HepG2 (cell line): ENCODE measurements around the gene PDE9A. TPM values are rescaled to one million over a fixed set of nuclear protein-coding genes. Genes with fewer than 3 reads are reported as not detected.

ENCODE experiments used
- ATAC-seq: fragments of 200-7000 bp; cut with Tn5 transposase; 3 replicates; pipeline ENCODE4 v1.9.1; 2020; ENCODE audit warnings: mild to moderate bottlenecking, moderate library complexity
- BruUV-seq: library from RNA; stranded (reverse); fragments of 400-500 nt; replicated peaks from 2 replicates; lab custom pipeline; 2021; lab: Mats Ljungman, UMichigan
- CTCF ChIA-PET: fragments of 300-600 bp; formaldehyde crosslinking; extraction: SDS; loops from one replicate; lab custom pipeline; 2021; ENCODE audit warnings: low total read pairs, inconsistent platforms, low intra/inter-chr PET ratio; lab: Yijun Ruan, JAX
- POLR2A ChIA-PET: fragments of 350-600 bp; sonication (Branson Sonifier 250); formaldehyde crosslinking; loops from one replicate; lab custom pipeline; 2020; ENCODE audit warnings: antibody characterized with exemption, inconsistent platforms; lab: Yijun Ruan, JAX
- DNase-seq: peaks from one replicate; pipeline ENCODE4 v3.0.0-alpha.2; 2015; ENCODE audit warnings: low spot score
- FAIRE-seq: peaks from 3 replicates; lab custom pipeline; 2011; peaks lifted over from hg19 to GRCh38; lab: Jason Lieb, UNC
- H2AFZ ChIP-seq: one replicate; pipeline ENCODE4 v1.6.1; 2011; ENCODE audit warnings: low read length, inconsistent platforms
- H3K27ac ChIP-seq: fragments of 300-600 bp; 3 replicates; pipeline ENCODE4 v1.8.0; 2011; ENCODE audit warnings: mixed run types, mild to moderate bottlenecking, mixed read lengths, low read length, inconsistent platforms; ENCODE audit not compliant: insufficient read depth; ENCODE audit errors: extremely low read length
- H3K27me3 ChIP-seq, 2 experiments: fragments of 200-600 bp in 1 of 2; 2 replicates in 1 of 2; 3 replicates in 1 of 2; pipeline versions ENCODE4 v1.6.0 to v1.8.0; 2011; ENCODE audit warnings: low read length in 2 of 2, mild to moderate bottlenecking in 2 of 2, moderate library complexity in 2 of 2, inconsistent platforms in 1 of 2; ENCODE audit not compliant: insufficient read depth in 2 of 2, control insufficient read depth in 1 of 2
- H3K36me3 ChIP-seq, 2 experiments: fragments of 200-600 bp in 1 of 2; replicated peaks in 1 of 2; 2 replicates in 1 of 2; 3 replicates in 1 of 2; pipeline versions ENCODE4 v1.5.1 to v1.8.0; 2011; ENCODE audit warnings: low read length in 2 of 2, inconsistent platforms in 1 of 2; ENCODE audit not compliant: insufficient read depth in 2 of 2, control insufficient read depth in 1 of 2
- H3K4me1 ChIP-seq: 2 replicates; pipeline ENCODE4 v1.5.1; 2012; ENCODE audit warnings: low read length, inconsistent platforms; ENCODE audit not compliant: insufficient read depth
- H3K4me2 ChIP-seq: 2 replicates; pipeline ENCODE4 v1.6.0; 2011; ENCODE audit warnings: low read depth, low read length, inconsistent platforms
- H3K4me3 ChIP-seq, 3 experiments: fragments of 200-600 bp in 1 of 3; sonication (generic), shearing (Covaris generic) in 1 of 3; replicated peaks in 1 of 3; 2 replicates each; pipeline ENCODE4 v1.5.1; 2011 to 2016; ENCODE audit warnings: low read length in 3 of 3, inconsistent platforms in 2 of 3, low read depth in 2 of 3, mild to moderate bottlenecking in 2 of 3, control low read depth in 1 of 3, mixed read lengths in 1 of 3; ENCODE audit not compliant: insufficient read depth in 1 of 3
- H3K79me2 ChIP-seq: one replicate; pipeline ENCODE4 v1.6.1; 2011; ENCODE audit warnings: low read length, inconsistent platforms; ENCODE audit not compliant: insufficient read depth
- H3K9ac ChIP-seq: 2 replicates; pipeline ENCODE4 v1.6.0; 2011; ENCODE audit warnings: mild to moderate bottlenecking, low read depth, low read length, inconsistent platforms; ENCODE audit not compliant: insufficient read depth
- H3K9me3 ChIP-seq: 2 replicates; pipeline ENCODE4 v1.5.1; 2012; ENCODE audit warnings: mild to moderate bottlenecking, low read length
- H4K20me1 ChIP-seq: 2 replicates; pipeline ENCODE4 v1.6.0; 2011; ENCODE audit warnings: inconsistent platforms, mild to moderate bottlenecking, low read length, moderate library complexity; ENCODE audit not compliant: insufficient read depth
- ARID2 ChIP-seq: sonication (generic); formaldehyde crosslinking; IDR thresholded peaks from 2 replicates; pipeline ENCODE4 v1.8.1; 2022; ENCODE audit warnings: mild to moderate bottlenecking, missing genetic modification reagents, borderline replicate concordance
- FOXA1 ChIP-seq, 2 experiments: fragments of 450-650 bp in 1 of 2; sonication (generic) in 1 of 2; formaldehyde crosslinking in 1 of 2; IDR thresholded peaks; 2 replicates each; pipeline versions ENCODE4 v1.4.0 to v1.6.1; 2016 to 2020; ENCODE audit warnings: missing genetic modification reagents in 1 of 2
- JUNB ChIP-seq: sonication (generic); formaldehyde crosslinking; IDR thresholded peaks from 2 replicates; pipeline ENCODE4 v1.8.0; 2022; ENCODE audit warnings: missing genetic modification reagents, mild to moderate bottlenecking, borderline replicate concordance
- KIAA2018 ChIP-seq: sonication (generic); formaldehyde crosslinking; IDR thresholded peaks from 2 replicates; pipeline ENCODE4 v1.5.0; 2020; ENCODE audit warnings: mild to moderate bottlenecking, missing genetic modification reagents, borderline replicate concordance
- MNT ChIP-seq: fragments of 450-650 bp; IDR thresholded peaks from 2 replicates; pipeline ENCODE4 v1.6.1; 2016
- MYC ChIP-seq: sonication (generic); formaldehyde crosslinking; IDR thresholded peaks from 2 replicates; pipeline ENCODE4 v1.9.0; 2021; ENCODE audit warnings: missing genetic modification reagents, borderline replicate concordance
- XBP1 ChIP-seq: sonication (generic); formaldehyde crosslinking; IDR thresholded peaks from 2 replicates; pipeline ENCODE4 v1.5.0; 2020; ENCODE audit warnings: missing genetic modification reagents
- WGBS: methylation state at CpG from one replicate; pipeline ENCODE4 v1.1.6; 2017; ENCODE audit warnings: low lambda C conversion rate; 5-methylcytosine and 5-hydroxymethylcytosine counted together
- in situ Hi-C: cut with HindIII; loops from 2 replicates; pipeline ENCODE4 v1.10.0; 2017; ENCODE audit warnings: low pct_unique_long_range_greater_than_20kb; ENCODE audit not compliant: extremely low pct_ligation_motif_present
- intact Hi-C: fragments of 100-400 bp; cut with micrococcal nuclease; formaldehyde crosslinking; loops from one replicate; pipeline ENCODE4 v1.10.0; 2022; ENCODE audit not compliant: unreplicated experiment
- polyA plus RNA-seq, 8 experiments: library from polyadenylated mRNA; depleted of rRNA in 3 of 8; stranded (reverse) in 7 of 8; unstranded in 1 of 8; fragments of >200 nt; fragmentation: Illumina TruSeq in 4 of 8; extraction: Trizol in 4 of 8; gene quantifications; 2 replicates each; pipeline versions ENCODE4 v1.2.1 to v1.2.3, GENCODE V29; 2011 to 2016; ENCODE audit warnings: low read depth in 4 of 8, missing spikeins in 1 of 8, mixed read lengths in 1 of 8; ENCODE audit not compliant: insufficient read depth in 1 of 8
- total RNA-seq, 5 experiments: library from RNA; depleted of rRNA; stranded (reverse); fragments of >200 nt; fragmentation: Illumina TruSeq; extraction: Trizol; gene quantifications; 2 replicates each; pipeline ENCODE4 v1.2.3, GENCODE V29; 2016; ENCODE audit warnings: low read depth in 1 of 5

PDE9A gene
- total and polyA plus RNA-seq, 2 of the 13 experiments (the other 11 are each of a cell fraction or from before 2014, with no cell fraction given), result 4.6 to 19.7 TPM

- no peaks in the 10 kb centered on the region for H3K79me2 ChIP-seq
- intact Hi-C loops, result no loop called here
- TF ChIP-seq MYC (CRISPR knock-in tag) (no peak), FOXA1 (IDR thresholded peaks at IDR 0.05) (0 out of 2 replicates have a peak, but pooled peaks have one; percentile 16), FOXA1 (CRISPR knock-in tag; IDR thresholded peaks at IDR 0.05) (no peak), XBP1 (no peak), JUNB (CRISPR knock-in tag) (0 out of 2 replicates have a peak, but pooled peaks have one; percentile 31), MNT (0 out of 2 replicates have a peak, but pooled peaks have one; percentile 43)
Measured at GRCh38 chr21:42759594-42759927, 106.1 kb downstream of the PDE9A start.

GRCh38 chr21:42760361-42760950, 107.0 kb downstream of the PDE9A start:
- no peak; the same call in 2 of the 3 replicates for ATAC-seq
- in situ Hi-C loops, result loop anchor here (10.0 to 25.0 kb wide), 2 partner anchors 56 to 98 kb away; partner anchors contain the start of gene PDE9A
- TF ChIP-seq KIAA2018 (CRISPR knock-in tag) (no peak), ARID2 (no peak)

More at GRCh38 chr21:42759594-42759927, 106.1 kb downstream of the PDE9A start:
- no peak for DNase-seq
- no peak for ATAC-seq
- Histone ChIP-seq H3K27ac (no peak overlapping the region), H3K27me3 (no peaks in the 10 kb centered on the region), H3K4me2 (no peak overlapping the region), H4K20me1 (no peaks in the 10 kb centered on the region), H2AFZ (no peak overlapping the region), H3K9me3 (no peaks in the 10 kb centered on the region), H3K4me1 (peaks cover 43% of the 10 kb centered on the region), H3K36me3 (peaks cover 0 to 7% of the 10 kb centered on the region in 2 experiments; a peak in 3 of 5 replicates), H3K4me3 (no peak overlapping the region), H3K9ac (no peak overlapping the region)
- in situ Hi-C loops, result loop anchor here (25.0 kb wide), 1 partner anchor 97 kb away; the partner anchor contains the start of gene PDE9A
- CTCF ChIA-PET, result no interaction called here
- POLR2A ChIA-PET, result no interaction called here
- BruUV-seq, result no TSS peak
- no peak for FAIRE-seq

More at GRCh38 chr21:42760361-42760950, 107.0 kb downstream of the PDE9A start:
- H3K9me3 ChIP-seq, result no peaks in the 10 kb centered on the region
- peak overlapping the region; percentile 64 for H3K9ac ChIP-seq
- peaks cover 0 to 6% of the 10 kb centered on the region in 2 experiments; a peak in 3 of 5 replicates for H3K36me3 ChIP-seq
- ChIA-PET CTCF (no interaction called here), POLR2A (interaction anchor here (0.7 to 1.6 kb wide), 4 partner anchors 21 to 106 kb away, joined by 4 to 26 read pairs (median 8); no protein-coding TSS in a partner anchor)
- H3K4me3 ChIP-seq, result 0 out of 6 replicates have a peak overlapping the region, but pooled peaks of 1 of the 3 experiments have one; percentile 17
- H3K4me1 ChIP-seq, result peaks cover 43% of the 10 kb centered on the region
- no peaks in the 10 kb centered on the region for H4K20me1 ChIP-seq
- FAIRE-seq, result no peak
- no TSS peak for BruUV-seq
- peak overlapping the region; percentile 62 for H3K4me2 ChIP-seq
- H3K27ac ChIP-seq, result peak overlapping the region; percentile 81
- intact Hi-C loops, result no loop called here
- no peak for DNase-seq
- 59% methylated on average over 13 of the region's 23 CpGs for WGBS
- H3K79me2 ChIP-seq, result no peaks in the 10 kb centered on the region
- H2AFZ ChIP-seq, result no peak overlapping the region
- H3K27me3 ChIP-seq, result no peaks in the 10 kb centered on the region
